Measurements from ENCODE around the gene RPS6KA5.

RPS6KA5 gene

GRCh38 chr14:90807060-90807459, 253.4 kb downstream of the RPS6KA5 start:
- no peak for DNase-seq (ENCODE audit: low read depth)

- DNase-seq (ENCODE audit: low read depth): no peak
Measured at GRCh38 chr14:90805662-90806540, 254.5 kb downstream of the RPS6KA5 start.

GRCh38 chr14:90805084-90805391, 255.4 kb downstream of the RPS6KA5 start:
- DNase-seq (ENCODE audit: low read depth): no peak

- no peak for DNase-seq (ENCODE audit: low read depth)
Measured at GRCh38 chr14:90804292-90805083, 256.0 kb downstream of the RPS6KA5 start.

- DNase-seq (ENCODE audit: low read depth): no peak
Measured at GRCh38 chr14:90803249-90803648, 257.2 kb downstream of the RPS6KA5 start.

GRCh38 chr14:90799420-90799819, 261.0 kb downstream of the RPS6KA5 start:
- no peak for DNase-seq (ENCODE audit: low read depth)

GRCh38 chr14:90797919-90798318, 262.5 kb downstream of the RPS6KA5 start:
- DNase-seq (ENCODE audit: low read depth): no peak

Data from GM04503 (cell line).